Urothelium cell line (cell line): ENCODE data around the gene CCDC137.

Experiments
- DNase-seq: peaks from one replicate; pipeline ENCODE4 v3.0.0; 2011; ENCODE audit warnings: low spot score, mixed read lengths
- FAIRE-seq: peaks from 2 replicates; lab custom pipeline; 2011; peaks lifted over from hg19 to GRCh38; lab: Jason Lieb, UNC

Gene CCDC137

GRCh38 chr17:81681672-81682071, 15.1 kb downstream of the CCDC137 start:
- DNase-seq (no peak), FAIRE-seq (no peak)

DNA sequence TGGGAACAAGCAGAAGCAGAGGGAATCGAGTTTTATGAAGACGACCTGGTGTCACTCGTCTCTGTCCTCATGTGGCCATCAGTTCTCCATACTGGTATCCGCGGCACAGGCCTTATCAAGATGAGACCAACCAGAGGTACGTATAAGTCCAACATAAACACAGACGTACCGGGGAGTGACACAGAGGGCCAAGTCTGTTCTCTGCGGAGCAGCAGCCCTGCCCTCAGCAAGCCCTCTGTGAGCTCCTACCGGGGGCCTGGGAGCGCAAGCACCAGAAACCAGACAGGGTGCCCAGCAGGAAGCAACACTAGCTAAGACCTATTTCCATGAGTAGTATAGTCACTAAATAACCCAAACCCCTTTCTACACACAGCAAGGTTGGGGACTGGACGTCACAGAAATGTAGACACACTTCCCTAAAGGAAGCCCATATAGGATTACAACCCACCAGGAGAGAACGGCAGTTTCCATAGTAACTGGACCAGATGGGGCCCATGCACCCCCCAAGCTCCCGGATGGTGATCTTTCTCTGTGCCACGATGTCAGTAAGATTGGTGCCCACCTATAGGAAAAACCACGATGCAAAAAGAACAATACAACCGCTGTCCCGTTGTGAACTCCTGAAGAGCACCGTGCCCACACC, 16.1 kb downstream of the CCDC137 start:
- FAIRE-seq (no peak), DNase-seq (no peak)

GRCh38 chr17:81683208-81683583, 16.7 kb downstream of the CCDC137 start:
- DNase-seq = no peak
- peak; percentile 73 for FAIRE-seq

DNA sequence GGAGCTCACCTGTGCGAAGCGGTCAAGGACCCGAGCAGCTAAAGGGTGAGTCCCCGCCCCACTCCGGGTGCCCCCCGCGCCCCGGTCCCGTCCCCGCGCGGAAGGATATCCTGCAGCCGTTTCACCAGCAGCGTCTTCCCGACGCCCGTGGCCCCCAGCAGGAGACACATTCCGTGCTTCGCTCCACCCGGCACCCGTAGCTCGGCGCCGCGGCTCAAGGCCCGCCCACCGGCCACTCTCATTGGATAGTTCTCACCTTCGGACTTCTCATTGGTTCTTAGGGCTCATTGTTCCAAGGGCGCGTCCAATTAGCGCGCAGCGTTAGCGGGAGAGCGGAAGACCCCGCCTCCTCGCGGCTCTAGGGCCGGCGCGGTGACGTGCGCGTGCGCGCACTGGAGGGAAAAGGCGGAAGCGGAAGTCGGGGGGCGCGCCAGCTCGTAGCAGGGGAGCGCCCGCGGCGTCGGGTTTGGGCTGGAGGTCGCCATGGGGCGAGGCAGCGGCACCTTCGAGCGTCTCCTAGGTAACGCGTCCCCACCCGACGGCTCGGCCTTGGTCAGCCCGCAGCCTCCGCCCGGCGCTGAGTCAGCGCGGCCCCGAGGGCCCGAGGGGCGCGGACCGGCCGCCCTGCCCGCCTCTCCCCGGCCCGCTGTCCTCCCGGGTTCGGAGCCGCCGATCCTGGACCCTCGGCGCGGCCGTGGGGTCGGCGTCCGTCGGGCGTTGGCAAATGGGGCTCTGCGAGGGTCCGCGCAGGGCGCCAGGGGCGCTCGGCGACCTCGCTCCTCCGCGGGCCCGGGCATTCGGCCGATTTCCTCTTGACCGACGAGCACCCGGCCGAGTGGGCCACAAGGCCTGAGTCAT, 17.3 kb downstream of the CCDC137 start, which contains the start of the genes ARL16 and HGS:
TSS of gene ARL16 (minus strand) at position 214 of the 858 bp plus-strand sequence. CDS start at position 170, 44 bp downstream.
TSS of gene HGS (plus strand) at position 428 of the 858 bp plus-strand sequence. CDS start at position 484, 56 bp downstream.
- FAIRE-seq = peak; percentile 94
- DNase-seq = peak; percentile 100

- FAIRE-seq = no peak
- no peak for DNase-seq
Measured at GRCh38 chr17:81684442-81684911, 17.9 kb downstream of the CCDC137 start.

DNA sequence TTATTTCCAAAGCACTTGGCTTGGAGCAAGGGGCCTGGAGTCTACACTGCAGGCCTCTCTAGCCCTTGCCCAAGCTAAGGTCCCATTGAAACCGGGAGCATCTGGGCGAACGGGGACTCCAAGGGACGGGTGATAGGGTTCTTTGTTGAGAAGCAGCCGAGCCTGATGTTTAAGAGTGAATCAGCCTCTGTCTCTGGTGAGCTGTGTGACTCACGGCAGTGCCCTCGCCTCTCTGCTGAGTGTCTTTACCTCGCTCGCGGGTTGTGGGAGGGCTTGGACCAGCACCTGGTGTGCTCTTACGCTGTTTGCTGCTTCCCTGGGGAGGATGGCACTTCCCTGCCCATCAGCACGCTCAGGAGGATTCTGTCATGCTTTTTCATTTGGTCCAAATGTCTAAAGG, 18.6 kb downstream of the CCDC137 start:
- peak; percentile 17 for FAIRE-seq
- no peak for DNase-seq

- no peak for FAIRE-seq
- no peak for DNase-seq
Measured at GRCh38 chr17:81686614-81687013, 20.1 kb downstream of the CCDC137 start.

GRCh38 chr17:81687770-81688541, 21.4 kb downstream of the CCDC137 start:
- no peak for DNase-seq
- FAIRE-seq = no peak

DNA sequence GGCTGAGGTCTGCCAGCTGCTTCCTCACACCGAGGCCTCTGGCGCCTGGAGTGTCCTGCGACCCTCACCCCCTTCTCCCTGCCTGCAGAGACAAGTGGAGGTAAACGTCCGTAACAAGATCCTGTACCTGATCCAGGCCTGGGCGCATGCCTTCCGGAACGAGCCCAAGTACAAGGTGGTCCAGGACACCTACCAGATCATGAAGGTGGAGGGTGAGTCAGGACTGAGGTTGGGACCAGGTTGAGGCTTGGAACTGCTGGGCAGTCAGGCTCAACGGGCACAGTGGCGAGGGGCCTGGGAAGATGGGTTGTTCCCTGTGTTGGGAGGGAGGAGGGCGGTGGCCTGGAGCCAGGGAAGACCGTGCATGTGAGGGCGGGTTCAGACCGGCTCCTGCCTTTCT, 22.1 kb downstream of the CCDC137 start:
- FAIRE-seq = no peak
- DNase-seq = no peak

DNA sequence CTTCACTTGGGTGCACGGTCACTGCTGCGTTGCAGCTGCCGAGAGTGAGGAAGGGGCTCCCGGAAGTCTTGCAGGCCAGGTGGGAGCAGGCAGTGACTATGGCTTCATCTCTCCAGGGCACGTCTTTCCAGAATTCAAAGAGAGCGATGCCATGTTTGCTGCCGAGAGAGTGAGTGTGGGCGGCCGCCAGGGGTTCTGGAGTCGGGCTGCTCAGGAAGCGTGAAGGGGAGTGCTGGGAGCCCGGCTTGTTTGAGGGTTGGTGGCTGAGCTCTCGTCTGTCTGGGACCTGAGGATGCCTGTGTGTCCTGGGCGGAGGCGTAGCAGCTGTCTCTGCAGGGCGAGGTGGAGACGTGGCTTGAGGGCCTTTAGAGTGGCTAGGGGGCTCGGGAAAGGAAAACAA, 23.5 kb downstream of the CCDC137 start:
- no peak for DNase-seq
- FAIRE-seq = no peak

- FAIRE-seq = peak; percentile 55
- DNase-seq = no peak
Measured at GRCh38 chr17:81690549-81690948, 24.0 kb downstream of the CCDC137 start.

GRCh38 chr17:81691196-81691595, 24.7 kb downstream of the CCDC137 start:
- no peak for DNase-seq
- FAIRE-seq = no peak

GRCh38 chr17:81691608-81692007, 25.1 kb downstream of the CCDC137 start:
- DNase-seq = no peak
- no peak for FAIRE-seq

DNA sequence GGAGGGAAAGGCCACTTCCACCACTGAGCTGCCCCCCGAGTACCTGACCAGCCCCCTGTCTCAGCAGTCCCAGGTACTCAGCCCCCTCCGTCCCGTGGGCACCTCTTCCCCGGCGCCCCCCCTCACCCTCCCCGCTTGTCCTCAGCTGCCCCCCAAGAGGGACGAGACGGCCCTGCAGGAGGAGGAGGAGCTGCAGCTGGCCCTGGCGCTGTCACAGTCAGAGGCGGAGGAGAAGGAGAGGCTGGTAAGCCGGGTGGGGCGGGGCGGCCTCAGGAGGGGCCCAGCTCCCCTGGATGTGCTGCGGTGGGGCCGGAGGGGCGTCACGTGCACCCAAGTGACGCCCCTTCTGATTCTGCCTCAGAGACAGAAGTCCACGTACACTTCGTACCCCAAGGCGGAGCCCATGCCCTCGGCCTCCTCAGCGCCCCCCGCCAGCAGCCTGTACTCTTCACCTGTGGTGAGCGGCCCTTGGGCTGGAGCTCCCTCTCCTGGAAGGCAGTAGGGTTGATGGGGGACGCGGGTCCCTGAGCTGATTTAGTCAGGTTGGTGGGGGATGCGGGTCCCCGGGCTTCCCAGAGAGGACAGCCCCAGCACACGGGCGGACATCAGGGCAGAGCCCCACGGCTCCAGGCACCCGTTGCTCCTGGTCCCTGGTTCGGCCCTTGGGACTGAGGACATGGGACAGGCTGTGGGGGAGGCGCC, 27.1 kb downstream of the CCDC137 start:
- FAIRE-seq (no peak), DNase-seq (no peak)

DNA sequence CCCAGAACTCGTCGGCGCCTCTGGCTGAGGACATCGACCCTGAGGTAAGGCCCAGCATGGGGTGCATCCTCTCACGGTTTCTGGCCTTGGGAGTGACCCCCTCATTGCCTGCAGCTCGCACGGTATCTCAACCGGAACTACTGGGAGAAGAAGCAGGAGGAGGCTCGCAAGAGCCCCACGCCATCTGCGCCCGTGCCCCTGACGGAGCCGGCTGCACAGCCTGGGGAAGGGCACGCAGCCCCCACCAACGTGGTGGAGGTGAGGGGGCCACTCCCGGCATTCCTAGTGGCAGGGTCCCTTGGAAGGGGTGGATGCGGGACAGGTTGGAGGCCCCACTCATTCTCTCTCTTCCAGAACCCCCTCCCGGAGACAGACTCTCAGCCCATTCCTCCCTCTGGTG, 28.3 kb downstream of the CCDC137 start:
- FAIRE-seq = no peak
- DNase-seq = no peak

GRCh38 chr17:81695211-81695610, 28.7 kb downstream of the CCDC137 start:
- FAIRE-seq = no peak
- no peak for DNase-seq

DNA sequence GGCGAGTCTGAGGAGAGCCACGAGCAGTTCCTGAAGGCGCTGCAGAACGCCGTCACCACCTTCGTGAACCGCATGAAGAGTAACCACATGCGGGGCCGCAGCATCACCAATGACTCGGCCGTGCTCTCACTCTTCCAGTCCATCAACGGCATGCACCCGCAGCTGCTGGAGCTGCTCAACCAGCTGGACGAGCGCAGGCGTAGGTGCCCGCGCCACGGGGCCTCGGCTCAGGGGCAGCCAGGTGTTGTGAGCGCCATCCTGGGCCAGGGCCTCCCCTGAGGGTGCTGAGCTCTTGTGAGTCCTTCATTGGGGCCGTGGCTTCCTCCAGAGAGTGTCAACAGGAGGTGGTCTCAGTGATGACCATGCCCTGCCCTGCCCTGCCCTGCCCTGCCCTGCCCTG, 29.3 kb downstream of the CCDC137 start:
- no peak for DNase-seq
- peak; percentile 40 for FAIRE-seq

GRCh38 chr17:81696218-81696941, 29.8 kb downstream of the CCDC137 start:
- DNase-seq (no peak), FAIRE-seq (no peak)

DNA sequence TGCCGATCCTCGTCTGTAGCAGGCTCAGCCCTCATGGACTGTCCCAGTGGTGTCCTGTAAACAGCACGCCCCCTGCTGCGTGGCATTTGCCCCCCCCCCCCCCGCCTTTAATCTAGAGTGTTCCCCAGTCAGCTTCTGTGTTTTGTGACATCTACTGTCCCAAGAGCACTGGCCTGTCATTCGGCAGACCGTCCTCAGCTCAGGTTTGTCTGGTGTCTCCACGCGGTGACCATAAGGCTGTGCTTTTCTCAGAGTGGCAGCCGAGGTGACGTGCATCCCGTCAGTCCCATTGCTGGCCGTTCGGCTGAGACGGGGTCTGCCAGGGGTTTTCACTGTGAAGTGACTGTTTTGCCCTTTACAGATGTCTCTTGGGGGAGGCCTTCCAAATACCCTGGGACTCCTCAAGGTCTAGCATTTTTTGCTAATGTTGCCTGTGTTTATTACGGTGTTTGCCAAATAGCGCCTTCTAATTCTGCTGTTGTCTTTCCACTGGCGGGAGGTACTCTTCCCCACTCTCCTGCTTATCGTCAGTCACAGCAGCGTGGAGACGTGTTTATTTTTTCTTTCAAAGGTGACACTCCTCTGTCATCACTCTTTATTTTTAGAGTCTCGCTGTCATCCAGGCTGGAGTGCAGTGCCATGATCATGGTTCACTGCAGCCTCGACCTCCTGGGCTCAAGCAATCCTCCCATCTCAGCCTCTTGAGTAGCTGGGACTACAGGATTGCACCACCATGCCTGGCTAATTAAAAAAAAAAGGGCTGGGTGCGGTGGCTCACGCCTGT, 30.9 kb downstream of the CCDC137 start:
- DNase-seq (no peak), FAIRE-seq (peak; percentile 9)
